ENCODE data around the gene ZAP70.

The ZAP70 gene

DNA sequence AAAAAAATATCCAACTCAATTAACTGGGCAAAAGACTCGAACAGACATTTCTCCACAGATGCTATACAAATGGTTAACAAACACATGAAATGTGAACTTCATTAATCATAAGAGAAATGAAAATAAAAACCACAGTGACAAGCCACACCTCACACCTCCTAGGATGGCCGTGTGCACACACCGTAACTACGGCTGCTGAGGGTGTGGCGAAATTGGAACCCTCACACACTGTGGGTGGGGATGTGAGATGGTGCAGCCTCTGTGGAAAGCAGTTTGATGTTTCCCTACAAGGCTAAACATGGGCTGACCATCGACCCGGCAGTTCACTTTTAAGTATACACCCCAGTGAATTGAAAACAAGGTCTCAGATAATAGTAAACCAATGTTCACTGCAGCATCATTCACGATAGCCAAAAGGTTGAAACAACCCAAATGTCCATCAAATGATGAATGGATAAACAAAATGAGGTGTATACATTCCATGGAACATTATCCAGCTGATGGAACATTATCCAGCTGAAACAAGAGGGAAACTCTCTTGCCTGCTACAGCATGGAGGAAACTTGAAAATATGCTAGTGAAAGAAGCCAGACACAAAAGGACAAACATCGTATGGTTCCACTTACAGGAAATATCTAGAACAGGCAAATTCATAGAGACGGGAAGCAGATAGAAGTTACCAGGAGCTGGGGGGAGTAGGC lies 32.2 kb downstream of the ZAP70 start:
- H3K27me3 Mint-ChIP-seq (ENCODE audit: low read depth, poor library complexity) = peaks cover 7% of the 10 kb centered on the region
- TF ChIP-seq, protein P1, sequence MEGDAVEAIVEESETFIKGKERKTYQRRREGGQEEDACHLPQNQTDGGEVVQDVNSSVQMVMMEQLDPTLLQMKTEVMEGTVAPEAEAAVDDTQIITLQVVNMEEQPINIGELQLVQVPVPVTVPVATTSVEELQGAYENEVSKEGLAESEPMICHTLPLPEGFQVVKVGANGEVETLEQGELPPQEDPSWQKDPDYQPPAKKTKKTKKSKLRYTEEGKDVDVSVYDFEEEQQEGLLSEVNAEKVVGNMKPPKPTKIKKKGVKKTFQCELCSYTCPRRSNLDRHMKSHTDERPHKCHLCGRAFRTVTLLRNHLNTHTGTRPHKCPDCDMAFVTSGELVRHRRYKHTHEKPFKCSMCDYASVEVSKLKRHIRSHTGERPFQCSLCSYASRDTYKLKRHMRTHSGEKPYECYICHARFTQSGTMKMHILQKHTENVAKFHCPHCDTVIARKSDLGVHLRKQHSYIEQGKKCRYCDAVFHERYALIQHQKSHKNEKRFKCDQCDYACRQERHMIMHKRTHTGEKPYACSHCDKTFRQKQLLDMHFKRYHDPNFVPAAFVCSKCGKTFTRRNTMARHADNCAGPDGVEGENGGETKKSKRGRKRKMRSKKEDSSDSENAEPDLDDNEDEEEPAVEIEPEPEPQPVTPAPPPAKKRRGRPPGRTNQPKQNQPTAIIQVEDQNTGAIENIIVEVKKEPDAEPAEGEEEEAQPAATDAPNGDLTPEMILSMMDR (IDR thresholded peaks at IDR 0.05) = no peak
- no peak for DNase-seq
- H3K36me3 Mint-ChIP-seq (ENCODE audit: low read depth) = peaks cover 13% of the 10 kb centered on the region
- H3K9me3 Mint-ChIP-seq = peaks cover 3% of the 10 kb centered on the region
- H3K27ac Mint-ChIP-seq = peak overlapping the region; percentile 7
- H3K4me3 Mint-ChIP-seq = no peak overlapping the region
- peaks cover 91% of the 10 kb centered on the region for H3K4me1 Mint-ChIP-seq

DNA sequence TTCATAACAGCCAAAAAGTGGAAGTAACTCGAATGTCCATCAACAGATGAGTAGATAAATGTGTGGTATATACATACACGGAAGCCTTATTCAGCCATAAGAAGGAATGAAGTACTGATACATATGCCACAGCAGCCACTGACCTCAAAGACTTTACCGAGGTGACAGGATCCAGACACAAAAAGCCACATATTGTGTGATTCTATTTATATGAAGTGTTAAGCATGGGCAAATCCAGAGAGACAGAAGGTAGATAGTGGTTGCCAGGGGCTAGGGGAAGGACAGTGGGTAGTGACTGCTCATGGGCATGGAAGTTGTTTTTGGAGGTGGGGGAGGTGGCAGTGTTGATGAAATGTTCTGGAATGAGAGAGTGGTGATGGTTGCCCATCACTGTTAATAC lies 33.9 kb downstream of the ZAP70 start:
- TF ChIP-seq, protein P1 (IDR thresholded peaks at IDR 0.05) = no peak
- Mint-ChIP-seq H3K27me3 (ENCODE audit: low read depth, poor library complexity) (no peaks in the 10 kb centered on the region), H3K4me3 (no peak overlapping the region), H3K27ac (no peak overlapping the region), H3K9me3 (peaks cover 3% of the 10 kb centered on the region), H3K4me1 (peaks cover 92% of the 10 kb centered on the region), H3K36me3 (ENCODE audit: low read depth) (peaks cover 23% of the 10 kb centered on the region)
- no peak for DNase-seq

DNA sequence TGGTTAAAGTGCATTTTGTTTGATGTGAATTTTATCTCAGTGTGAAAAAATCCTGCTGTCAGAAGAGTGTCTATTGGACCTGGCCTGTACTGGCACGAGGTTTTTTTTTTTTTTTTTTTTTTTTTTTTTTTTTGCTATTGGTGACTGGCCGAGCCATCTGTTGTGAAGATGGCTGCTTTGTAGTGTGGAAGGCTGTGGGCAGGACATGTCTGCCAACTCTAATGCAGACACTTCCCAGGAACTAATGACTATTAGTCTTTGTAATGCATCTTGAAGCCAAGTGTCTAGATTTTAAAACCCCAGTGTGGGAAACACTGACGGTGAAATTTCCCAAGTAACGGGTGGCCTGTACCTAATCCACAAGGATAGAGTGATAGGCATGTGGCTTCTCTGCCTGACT lies 34.3 kb downstream of the ZAP70 start:
- no peak overlapping the region for H3K4me3 Mint-ChIP-seq
- peaks cover 3% of the 10 kb centered on the region for H3K9me3 Mint-ChIP-seq
- TF ChIP-seq, protein P1 (IDR thresholded peaks at IDR 0.05) = no peak
- no peaks in the 10 kb centered on the region for H3K27me3 Mint-ChIP-seq (ENCODE audit: low read depth, poor library complexity)
- DNase-seq = no peak
- H3K27ac Mint-ChIP-seq = no peak overlapping the region
- peaks cover 23% of the 10 kb centered on the region for H3K36me3 Mint-ChIP-seq (ENCODE audit: low read depth)
- H3K4me1 Mint-ChIP-seq = peaks cover 92% of the 10 kb centered on the region

DNA sequence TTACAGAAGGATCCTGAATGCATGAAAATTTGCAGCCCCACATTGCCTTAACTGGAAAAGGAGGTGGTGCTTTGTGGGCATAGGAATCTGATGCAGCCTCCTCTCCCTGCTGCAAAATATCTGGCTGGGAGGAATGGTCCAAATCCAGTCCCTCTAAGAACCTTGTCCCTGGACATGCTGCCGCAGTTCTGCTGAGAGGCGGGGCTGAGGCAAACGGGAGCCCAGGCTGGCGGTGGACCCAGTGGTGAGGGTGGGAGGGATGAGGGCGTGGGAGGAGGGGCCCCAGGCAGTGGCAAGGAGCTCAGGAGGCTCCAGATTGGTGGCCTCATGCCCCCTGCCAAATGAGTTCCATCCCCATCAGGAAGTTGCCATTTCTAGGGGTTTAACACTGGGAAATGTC lies 36.2 kb downstream of the ZAP70 start:
- H3K4me3 Mint-ChIP-seq = peak overlapping the region; percentile 44
- no peaks in the 10 kb centered on the region for H3K9me3 Mint-ChIP-seq
- no peak overlapping the region for H3K27ac Mint-ChIP-seq
- peak; percentile 36 for DNase-seq
- H3K36me3 Mint-ChIP-seq (ENCODE audit: low read depth) = peaks cover 12% of the 10 kb centered on the region
- H3K4me1 Mint-ChIP-seq = peaks cover 82% of the 10 kb centered on the region
- TF ChIP-seq, protein P1 (IDR thresholded peaks at IDR 0.05) = no peak
- no peaks in the 10 kb centered on the region for H3K27me3 Mint-ChIP-seq (ENCODE audit: low read depth, poor library complexity)

DNA sequence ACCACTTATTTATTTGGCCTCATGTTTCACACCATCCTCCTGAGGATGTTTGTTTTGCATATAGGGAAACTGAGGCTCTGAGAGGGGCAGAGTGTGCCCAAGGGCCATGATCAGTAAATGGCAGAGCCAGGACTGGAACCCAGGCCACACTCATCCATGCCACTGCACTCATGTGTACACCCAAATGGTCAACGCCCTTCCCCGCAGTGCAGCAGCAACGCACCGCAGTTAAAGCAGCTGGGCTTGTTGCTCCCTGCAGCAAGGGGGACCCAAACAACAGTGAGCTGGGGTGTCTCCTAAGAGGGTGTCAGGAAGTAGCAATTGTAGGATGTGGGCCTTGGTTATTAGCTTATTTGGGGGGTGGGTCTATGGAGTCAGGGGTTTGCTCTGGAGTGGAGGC lies 36.6 kb downstream of the ZAP70 start:
- H3K27ac Mint-ChIP-seq = peak overlapping the region; percentile 27
- peaks cover 84% of the 10 kb centered on the region for H3K4me1 Mint-ChIP-seq
- H3K27me3 Mint-ChIP-seq (ENCODE audit: low read depth, poor library complexity) = no peaks in the 10 kb centered on the region
- H3K36me3 Mint-ChIP-seq (ENCODE audit: low read depth) = peaks cover 10% of the 10 kb centered on the region
- H3K9me3 Mint-ChIP-seq = no peaks in the 10 kb centered on the region
- TF ChIP-seq, protein P1 (IDR thresholded peaks at IDR 0.05) = no peak
- no peak overlapping the region for H3K4me3 Mint-ChIP-seq
- DNase-seq = no peak

DNA sequence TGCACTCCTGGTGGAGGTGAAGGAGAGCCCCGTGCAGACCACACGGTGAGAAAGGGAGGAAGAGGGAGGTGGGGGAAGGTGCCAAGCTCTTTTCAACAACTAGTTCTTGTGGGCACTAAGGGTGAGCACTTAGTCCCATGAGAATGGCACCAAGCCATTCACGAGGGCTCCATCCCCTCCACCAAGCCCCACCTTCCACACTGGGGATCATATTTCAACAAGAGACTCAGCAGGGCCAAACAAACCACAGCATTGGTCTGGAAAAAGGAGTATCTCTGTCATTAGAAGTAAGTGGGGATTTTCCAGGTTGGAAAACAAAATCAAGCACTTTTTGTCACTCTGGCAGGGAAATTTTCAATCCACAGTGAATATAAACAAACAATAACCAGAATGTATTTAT lies 38.4 kb downstream of the ZAP70 start:
- Mint-ChIP-seq H3K36me3 (ENCODE audit: low read depth) (peaks cover 20% of the 10 kb centered on the region), H3K4me1 (peaks cover 71% of the 10 kb centered on the region), H3K9me3 (no peaks in the 10 kb centered on the region), H3K27ac (peak overlapping the region; percentile 92), H3K4me3 (peak overlapping the region; percentile 26), H3K27me3 (ENCODE audit: low read depth, poor library complexity) (no peaks in the 10 kb centered on the region)
- TF ChIP-seq, protein P1 (IDR thresholded peaks at IDR 0.05) = no peak
- DNase-seq = no peak
